ENCODE measurements around the gene ZHX3.

GRCh38 chr20:41135187-41135887, 182.2 kb downstream of the ZHX3 start:
- TF ChIP-seq, protein P1, sequence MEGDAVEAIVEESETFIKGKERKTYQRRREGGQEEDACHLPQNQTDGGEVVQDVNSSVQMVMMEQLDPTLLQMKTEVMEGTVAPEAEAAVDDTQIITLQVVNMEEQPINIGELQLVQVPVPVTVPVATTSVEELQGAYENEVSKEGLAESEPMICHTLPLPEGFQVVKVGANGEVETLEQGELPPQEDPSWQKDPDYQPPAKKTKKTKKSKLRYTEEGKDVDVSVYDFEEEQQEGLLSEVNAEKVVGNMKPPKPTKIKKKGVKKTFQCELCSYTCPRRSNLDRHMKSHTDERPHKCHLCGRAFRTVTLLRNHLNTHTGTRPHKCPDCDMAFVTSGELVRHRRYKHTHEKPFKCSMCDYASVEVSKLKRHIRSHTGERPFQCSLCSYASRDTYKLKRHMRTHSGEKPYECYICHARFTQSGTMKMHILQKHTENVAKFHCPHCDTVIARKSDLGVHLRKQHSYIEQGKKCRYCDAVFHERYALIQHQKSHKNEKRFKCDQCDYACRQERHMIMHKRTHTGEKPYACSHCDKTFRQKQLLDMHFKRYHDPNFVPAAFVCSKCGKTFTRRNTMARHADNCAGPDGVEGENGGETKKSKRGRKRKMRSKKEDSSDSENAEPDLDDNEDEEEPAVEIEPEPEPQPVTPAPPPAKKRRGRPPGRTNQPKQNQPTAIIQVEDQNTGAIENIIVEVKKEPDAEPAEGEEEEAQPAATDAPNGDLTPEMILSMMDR (conservative IDR thresholded peaks at IDR 0.05; ENCODE audit: low read depth, low read length) = peak; percentile 58
- 0 out of 2 replicates have a peak, but pooled peaks have one; percentile 22 for TF ChIP-seq POLR2A (IDR thresholded peaks at IDR 0.05; ENCODE audit: low read depth, low read length)
- TF ChIP-seq RCOR1 (IDR thresholded peaks at IDR 0.05; ENCODE audit: insufficient replicate concordance, low read length) = no peak
- TF ChIP-seq MXI1 (IDR thresholded peaks at IDR 0.05; ENCODE audit: borderline replicate concordance, low read depth, low read length) = no peak
- TF ChIP-seq FOS (IDR thresholded peaks at IDR 0.05; ENCODE audit: low read depth, low read length) = no peak
